Stimulated activated CD8-positive, alpha-beta memory T cell treated with anti-CD3 and anti-CD28 coated beads, Interleukin-4, amount 100 ng/mL, for 4 hours (primary cell): ENCODE results near the gene DCP2.
"Not testable (repeated sequence)": the region's sequence is repeated elsewhere in the genome, so short reads cannot be mapped to it uniquely, and the experiment has no call there.

ENCODE experiments used
- DNase-seq, 2 donors: peaks; one replicate each; pipeline ENCODE4 v3.0.0-alpha.2; 2020; ENCODE audit warnings: low read depth in 2 of 2, low spot score in 1 of 2

DCP2 gene

DNA sequence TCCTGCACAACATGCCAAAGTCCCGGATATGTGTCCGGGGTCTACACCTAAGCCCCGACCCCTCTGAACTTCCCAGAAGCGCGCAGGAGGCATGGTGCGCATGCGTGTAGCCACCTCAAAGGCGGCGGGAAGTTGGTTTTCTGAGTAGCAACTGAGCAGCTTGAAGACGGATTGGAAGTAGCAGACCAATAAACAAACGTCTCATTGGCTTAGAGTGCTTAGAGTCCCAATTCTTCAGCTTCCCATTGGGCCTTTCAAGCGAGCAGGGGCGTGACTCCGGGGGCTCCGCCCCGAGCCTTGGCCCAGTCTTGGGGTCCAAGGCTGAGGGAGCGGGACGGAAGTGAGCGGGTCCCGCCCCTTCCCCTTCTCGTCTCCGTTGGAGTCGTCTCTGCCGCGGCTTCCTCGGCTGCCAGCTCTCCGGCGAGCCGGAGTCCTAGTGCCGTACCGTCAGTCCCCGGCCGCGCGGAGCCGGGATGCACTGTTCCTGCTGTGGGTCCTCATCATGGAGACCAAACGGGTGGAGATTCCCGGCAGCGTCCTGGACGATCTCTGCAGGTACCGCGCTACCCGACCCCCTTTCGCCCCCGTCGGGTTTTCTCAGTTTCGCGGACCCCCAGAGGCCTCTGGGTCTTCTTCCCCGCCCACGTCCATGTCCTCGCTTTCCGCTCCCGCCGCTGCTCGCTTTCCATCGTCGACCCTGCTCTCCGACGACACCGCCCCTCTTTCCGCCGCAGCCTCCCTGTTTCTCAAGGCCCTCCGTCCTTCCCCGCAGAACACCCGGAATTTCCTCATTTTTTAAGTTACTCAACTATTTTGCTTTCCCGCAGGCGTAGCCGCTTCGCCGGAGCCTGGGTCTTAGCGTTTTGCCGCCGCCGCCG, at the start of gene DCP2:
Gene DCP2 (plus strand): TSS at position 367 of the 878 bp plus-strand sequence. CDS start 136 bp downstream, at position 503.
- DNase-seq, result peak; percentile 81 to 89

DNA sequence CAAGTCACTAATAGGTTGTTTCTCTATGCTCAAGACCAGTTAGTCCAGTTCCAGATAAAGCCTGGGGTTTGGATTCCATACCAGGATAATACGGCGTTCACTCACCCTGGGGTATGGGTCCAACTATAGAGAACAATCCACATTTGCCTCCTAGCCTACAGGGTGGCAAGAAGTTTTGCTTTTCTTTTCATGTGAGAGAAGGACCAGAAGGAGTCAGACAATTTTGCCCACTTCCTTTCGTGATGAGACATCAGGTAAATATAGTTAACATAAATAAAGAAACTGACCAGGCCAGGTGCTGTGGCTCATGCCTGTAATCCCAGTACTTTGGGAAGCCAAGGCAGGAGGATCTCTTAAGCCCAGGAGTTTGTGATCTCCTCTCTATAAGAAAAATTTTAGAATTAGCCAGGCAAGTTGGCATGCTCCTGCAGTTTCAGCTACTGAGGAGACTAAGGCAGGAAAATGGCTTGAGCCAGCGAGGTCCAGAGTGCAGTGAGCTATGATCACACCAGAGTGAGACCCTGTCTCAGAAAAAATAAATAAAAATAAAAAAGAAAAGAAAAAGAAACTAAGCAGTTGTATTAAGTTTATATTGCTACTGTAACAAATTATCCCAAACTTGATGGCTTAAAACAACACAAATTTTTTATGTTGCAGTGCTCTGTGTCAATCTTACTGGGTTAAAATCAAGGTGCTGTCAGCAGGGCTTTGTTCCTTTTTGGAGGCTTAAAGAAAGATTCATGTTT, 47.1 kb upstream of the DCP2 start:
- DNase-seq, result no peak

DNA sequence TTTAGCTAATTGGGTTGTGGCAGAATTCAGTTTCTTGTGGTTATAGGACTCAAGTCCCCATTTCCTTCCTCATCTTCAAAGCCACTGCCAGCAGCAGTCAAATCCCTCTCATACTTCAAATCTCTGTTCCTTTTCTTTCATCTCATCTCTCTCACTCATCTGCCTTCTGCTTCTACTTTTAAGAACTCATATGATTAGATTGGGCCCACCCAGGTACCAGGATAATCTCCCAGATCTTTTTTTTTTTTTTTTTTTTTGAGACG, 46.6 kb upstream of the DCP2 start:
- no peak for DNase-seq

DNA sequence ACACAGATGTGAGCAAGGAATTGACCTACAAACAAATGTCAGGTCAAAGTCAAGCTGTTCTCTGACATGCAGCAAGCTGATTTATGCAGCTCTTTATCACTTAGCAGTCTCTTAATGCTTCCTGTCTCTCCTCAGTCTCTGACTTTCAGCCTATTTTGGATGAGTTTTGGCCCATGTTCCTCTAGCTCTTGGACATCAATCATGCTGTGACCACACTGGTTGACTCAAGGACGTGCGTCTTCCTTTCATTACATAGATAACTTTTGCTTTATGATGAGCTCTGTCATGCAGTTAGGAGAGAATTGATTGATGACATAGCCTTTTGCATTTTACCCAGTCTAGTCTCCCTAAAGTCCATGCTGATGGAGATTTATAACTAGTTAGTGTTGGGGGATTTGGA, 45.1 kb upstream of the DCP2 start:
- DNase-seq, result no peak

DNA sequence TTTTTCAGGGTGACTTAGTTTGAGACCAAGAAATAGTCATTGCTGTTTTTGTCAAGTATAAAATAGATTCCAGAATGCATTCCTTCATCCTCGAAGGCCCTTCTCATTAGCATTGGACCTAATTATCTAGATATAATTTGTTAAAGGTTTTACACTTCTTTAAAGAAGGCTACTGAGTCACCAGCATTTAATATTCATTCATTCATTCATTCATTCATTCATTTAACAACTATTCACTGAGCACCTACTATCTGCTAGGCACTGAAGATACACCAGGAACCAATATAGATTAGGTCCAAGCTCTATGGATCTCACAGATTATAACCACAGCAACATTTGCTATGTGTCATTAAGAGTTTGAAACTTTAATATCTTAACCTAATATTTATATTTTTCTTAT, 43.5 kb upstream of the DCP2 start:
- no peak for DNase-seq

DNA sequence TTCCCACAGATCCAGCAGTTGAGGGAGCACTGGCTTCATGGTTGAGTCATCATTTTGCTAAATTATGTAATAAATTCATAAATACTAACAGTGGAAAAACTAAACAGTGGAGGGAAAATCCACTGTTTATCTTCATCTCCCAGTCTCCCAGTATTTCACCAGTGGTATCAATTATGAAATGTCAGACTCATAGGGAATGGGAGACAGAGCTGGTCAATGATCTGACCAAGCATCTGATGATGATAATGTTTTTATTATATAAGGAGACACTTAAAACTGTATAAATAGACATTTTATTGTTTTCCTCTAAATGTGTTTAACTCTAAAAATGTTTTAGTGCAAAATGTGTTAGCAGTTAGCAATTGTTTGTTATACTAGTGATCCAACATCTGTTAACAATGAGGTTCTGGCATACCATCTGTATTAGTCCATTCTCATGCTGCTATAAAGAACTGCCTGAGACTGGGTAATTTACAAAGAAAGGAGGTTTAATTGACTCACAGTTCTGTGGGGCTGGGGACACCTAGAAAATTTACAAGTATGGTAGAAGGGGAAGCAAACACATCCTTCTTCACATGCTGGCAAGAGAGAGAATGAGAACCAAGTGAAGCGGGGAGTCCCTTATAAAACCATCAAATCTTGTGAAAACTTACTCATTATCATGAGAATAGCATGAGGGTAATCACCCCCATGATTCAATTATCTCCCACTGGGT, 42.8 kb upstream of the DCP2 start:
- DNase-seq, result no peak

DNA sequence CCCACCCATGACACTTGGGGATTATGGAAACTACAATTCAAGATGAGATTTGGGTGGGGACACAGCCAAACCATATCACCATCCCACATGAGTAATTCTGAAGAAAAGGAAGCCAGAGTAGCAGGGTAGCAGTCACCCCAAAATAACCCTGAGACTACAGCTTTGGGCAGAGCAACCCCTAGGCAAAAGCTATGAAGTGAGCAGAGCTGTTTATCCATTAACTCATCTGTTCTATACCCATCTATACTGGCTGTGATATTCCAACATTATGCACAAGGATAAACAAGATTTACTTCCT, 42.3 kb upstream of the DCP2 start:
- DNase-seq, result no peak

DNA sequence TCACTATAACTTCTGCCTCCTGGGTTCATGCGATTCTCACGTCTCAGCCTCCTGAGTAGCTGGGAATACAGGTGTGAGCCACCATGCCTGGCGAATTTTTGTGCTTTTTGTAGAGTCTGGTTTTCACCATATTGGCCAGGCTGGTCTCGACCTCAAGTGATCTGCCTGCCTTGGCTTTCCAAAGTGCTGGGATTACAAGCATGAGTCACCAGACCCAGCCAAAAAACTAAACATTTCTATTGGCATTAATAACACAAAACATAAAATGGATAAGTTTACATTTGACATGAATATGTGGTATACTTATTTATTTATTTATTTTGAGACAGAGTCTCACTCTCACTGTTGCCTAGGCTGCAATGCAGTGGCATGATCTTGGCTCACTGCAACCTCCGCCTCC, 40.9 kb upstream of the DCP2 start:
- no peak for DNase-seq

DNA sequence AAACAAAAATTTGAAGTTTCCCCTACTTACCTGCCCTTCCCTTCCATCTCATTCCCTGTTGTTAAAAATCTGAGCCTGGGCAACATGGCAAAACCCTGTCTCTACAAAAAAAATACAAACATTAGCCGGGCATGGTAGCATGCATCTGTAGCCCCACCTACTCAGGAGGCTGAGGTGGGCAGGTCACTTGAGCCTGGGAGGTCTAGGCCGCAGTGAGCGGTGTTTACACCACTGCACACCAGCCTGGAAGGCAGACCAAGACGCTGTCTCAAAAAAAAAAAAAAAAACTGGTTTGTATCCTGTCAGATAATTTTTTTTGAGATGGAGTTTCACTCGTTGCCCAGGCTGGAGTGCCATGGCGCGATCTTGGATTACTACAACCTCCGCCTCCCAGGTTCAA, 38.3 kb upstream of the DCP2 start:
- no peak for DNase-seq

DNA sequence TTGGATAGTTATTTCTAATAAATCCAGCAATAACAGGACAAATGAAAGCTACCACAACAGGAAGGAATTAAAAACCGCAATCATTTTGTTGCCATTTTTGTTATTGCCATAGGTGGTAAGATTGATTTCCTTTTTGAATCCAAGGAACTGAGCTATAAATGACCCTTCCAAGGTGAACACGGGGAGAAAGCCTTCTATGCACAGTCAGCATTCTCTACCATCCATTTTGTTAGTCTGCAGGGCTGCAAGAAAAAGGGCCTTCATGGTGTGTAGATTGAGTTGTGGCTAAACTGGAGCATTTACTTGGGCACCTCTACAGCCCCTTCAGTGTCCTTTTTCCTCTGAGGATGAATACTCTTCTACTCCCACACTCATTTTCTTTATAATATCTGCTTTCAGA, 35.9 kb upstream of the DCP2 start:
- DNase-seq, result no peak

DNA sequence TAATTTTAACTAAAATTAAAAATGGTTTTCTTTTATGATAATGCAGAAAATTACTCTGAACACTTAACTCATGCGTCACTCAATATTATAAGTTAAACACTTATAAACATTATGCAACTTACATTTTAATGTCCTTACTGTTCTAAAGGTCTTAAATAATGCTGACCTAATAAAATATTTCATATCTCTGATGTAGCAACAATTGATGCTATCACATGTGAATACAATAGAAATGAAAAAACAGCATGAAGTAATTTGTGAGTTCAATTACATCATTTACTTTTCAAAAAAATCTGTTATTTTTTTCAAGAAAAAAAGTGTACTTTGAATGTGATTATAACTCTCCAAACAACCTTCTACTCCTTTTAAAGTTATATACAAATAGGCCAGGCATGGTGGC, 28.1 kb upstream of the DCP2 start:
- no peak for DNase-seq

DNA sequence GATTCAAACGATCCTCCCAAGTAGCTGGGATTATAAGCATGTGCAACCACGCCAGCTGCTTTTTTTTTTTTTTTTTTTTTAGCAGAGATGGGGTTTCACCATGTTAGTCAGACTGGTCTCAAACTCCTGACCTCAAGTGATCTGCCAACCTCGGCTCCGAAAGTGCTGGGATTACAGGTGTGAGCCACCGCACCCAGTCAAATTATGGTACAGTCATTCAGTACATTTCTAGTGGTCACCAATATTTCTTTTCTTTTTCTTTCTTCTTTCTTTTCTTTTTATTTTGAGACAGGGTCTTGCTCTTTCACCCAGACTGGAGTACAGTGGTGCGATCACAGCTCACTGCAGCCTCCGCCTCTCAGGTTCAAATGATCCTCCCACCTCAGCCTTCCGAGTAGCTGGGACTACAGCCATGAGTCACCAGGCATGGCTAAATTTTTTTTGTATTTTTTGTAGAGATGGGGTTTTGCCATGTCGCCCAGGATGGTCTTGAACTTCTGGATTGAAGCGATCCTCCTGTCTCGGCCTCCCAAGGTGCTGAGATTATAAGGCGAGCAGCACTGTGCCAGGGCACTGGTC, 25.4 kb upstream of the DCP2 start:
- no peak for DNase-seq

DNA sequence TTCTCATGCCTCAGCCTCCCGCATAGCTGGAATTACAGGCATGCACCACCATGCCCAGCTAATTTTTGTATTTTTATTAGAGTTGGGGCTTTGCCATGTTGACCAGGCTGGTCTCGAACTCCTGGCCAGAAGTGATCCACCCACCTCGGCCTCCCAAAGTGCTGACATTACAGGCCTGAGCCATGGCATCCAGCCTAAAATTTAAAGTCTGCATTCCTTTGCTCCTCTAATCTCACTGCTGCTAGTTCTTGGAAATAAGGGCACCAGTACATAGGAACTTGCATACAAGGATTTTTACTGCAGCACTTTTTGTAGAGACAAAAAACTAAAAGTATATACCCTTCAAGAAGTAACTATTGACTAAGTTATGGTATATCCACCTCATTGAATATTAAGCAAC, 20.0 kb upstream of the DCP2 start:
- DNase-seq, result no peak

DNA sequence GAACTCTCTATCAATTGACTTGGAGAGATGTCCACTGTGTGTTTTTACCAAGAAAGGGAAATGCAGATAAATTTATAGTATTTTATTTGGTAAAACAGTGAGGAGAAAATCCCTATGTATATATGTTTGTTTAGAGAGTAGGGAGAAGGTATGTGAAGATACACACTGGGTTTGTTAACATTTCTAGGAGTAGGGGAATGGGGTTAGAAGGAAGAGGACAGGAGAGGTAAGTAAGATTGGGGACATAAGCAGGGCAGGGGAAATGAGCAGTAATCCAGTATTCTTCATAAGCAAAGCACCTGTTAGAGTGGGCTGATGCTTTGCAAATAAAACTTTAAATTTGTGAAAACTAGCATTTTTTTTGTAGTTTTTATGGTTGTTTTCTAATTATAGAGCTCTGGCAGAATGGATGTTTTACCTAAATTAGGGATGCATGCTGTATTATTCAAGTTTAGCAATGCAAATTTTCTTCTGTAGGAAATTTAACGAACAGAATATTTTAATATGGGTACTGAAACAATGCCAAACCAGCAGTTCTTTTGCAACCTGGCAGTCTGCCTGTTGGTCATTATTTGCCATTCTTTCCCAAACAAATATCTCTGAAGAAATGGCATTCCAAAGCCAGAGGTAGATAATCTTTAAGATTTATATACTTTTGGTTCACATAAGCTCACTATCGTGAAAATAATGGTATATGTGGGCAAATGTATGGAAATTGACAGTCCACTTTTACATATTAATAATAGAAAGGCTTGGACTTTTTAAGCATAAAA, 19.4 kb upstream of the DCP2 start:
- no peak for DNase-seq

DNA sequence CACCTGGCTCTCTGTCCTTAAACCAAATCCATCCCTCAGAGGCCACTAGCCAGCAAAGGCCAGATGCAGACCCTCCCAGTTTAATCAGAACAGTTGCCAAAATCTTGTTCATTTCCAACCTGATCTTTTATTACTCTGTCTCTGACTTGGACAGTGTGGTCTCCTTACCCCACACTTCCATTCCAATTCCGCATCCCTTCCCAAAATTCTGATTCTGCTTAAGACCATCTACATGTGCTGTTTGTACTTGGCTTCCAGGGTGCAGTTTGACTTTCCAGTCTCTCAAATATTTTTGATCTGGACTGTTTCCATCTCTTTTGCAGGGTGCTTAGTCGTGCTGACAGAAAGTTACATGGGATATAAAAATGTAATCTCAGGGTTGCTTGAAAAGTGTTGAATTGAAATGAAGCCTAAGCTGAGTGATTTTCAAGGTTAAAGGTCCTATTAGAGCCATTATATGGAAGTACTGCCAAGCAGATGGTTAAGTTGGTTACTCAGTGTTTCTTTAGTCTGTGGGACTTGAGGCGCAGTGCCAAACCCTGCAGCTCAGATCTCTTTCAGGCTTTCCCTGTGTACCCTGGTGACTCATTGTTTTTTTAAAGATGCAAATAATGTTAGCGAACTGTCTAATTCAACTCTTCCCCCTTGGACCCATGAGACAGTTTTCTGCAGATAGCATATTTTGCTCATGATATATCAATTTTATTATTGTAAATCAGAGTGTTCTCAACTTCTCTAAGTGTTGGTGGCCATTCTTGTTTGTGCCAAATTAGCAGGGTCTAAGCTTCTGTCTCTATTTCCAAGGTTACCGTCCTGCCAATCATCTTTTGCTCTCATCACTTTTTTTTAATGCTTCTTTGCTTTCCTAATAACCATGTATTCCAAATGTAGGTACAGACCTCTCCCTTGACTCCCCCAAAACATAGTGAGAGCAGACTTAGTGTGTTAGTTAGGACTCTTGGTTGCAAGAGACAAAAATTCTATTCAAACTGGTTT, 18.2 kb upstream of the DCP2 start:
- DNase-seq, result no peak

DNA sequence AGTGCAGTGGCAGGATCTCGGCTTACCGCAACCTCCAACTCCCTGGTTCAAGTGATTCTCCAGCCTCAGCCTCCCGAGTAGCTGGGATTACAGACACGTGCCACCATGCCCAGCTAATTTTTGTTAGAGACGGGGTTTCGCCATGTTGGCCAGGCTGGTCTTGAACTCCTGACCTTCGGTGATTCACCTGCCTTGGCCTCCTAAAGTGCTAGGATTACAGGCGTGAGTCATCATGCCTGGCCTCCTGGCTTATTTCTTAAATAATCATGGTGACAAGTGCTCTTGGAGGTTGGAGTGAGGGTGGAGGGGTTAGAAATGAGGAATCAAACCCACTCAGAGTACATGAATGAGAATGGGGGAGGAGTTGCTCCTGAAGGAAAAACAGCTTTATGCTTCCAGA, 16.7 kb upstream of the DCP2 start:
- DNase-seq, result not testable (repeated sequence)

DNA sequence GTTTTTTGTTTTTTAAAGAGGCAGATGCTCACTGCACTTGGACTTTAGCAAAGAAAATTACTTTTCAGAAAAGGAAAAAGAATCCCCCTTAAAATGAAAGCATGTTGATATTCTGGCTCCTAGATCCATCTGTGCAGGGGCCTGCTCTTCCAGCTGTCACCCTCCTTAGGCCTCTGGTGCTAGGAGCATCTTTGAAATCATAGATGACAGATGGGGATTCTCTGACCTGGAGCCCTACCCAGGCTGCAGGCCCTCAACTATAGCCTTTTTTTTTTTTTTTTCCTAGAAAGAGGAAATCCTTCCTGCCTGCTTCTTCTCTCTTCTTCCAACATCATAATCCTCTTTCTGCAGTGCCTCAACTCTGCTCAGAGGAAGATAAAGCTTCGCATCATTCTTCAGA, 16.3 kb upstream of the DCP2 start:
- no peak for DNase-seq

DNA sequence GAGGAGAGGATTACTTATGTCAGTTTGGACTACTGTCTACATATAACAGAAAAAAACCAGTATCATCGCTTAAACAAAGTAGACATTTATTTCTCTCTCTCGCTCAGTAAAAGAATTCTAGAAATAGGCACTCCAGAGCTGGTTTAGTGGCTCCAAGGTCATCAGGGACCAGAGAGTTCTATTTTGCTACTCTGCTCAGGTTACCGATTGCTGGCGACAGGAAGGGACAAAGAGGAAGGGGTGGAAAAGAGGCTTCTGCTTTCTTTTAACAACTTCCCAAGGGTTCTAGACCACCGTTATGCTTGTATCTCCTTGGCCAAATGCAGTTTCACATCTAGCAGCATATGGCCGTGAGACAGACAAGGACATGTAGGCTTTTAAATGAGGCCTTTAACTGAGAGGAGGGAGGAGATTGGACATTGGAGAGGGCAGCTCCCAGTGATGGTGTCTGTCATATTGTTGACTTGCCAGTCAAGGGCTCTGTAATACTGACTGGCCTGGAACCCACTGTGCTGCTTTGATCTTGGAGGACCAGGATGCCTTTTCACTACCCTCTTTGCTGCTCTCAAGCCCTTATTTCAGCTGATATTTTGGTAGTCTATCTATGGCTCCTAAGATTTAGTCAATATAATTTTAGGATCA, 15.6 kb upstream of the DCP2 start:
- DNase-seq, result no peak

DNA sequence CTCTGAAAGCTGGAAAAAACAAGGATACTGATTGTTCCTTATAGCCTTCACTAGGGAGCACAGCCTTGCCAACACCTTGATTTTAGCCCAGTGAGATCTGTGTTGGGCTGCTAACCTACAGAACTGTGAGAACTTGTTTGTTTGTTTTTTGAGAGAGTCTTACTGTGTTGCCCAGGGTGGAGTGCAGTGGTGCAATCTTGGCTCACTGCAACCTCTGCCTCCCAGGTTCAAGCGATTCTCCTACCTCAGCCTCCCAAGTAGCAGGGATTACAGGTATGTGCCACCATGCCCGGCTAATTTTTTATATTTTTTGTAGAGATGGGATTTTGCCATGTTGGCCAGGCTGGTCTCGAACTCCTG, 13.2 kb upstream of the DCP2 start:
- not testable (repeated sequence) for DNase-seq
